A549 (cell line): Measurements from ENCODE around the gene FAM53B. TPM values are rescaled to one million over a fixed set of nuclear protein-coding genes. Genes with fewer than 3 reads are reported as not detected.

Experiments used
- ATAC-seq, 2 experiments: fragments of 200-7000 bp in 1 of 2; fragments of >200 bp in 1 of 2; cut with Nextera tagmentation in 1 of 2; cut with Tn5 transposase in 1 of 2; 3 replicates each; pipeline versions ENCODE4 v1.8.0 to v1.9.1; 2018 to 2020; ENCODE audit warnings: mild to moderate bottlenecking in 1 of 2, moderate library complexity in 1 of 2
- CTCF ChIA-PET: fragments of 300-600 bp; sonication (Branson Sonifier 250); formaldehyde crosslinking; extraction: SDS; loops from one replicate; lab custom pipeline; 2021; ENCODE audit warnings: antibody characterized with exemption, inconsistent platforms; lab: Yijun Ruan, JAX
- POLR2A ChIA-PET: fragments of 350-600 bp; formaldehyde crosslinking; extraction: SDS; loops from one replicate; lab custom pipeline; 2021; ENCODE audit warnings: antibody characterized with exemption, inconsistent platforms; lab: Yijun Ruan, JAX
- DNase-seq, 2 experiments: peaks; one replicate each; pipeline versions ENCODE4 v3.0.0 to v3.0.0-alpha.2; 2011 to 2016; ENCODE audit warnings: low read depth in 1 of 2, low spot score in 1 of 2
- FAIRE-seq: peaks from 2 replicates; lab custom pipeline; 2011; peaks lifted over from hg19 to GRCh38; lab: Jason Lieb, UNC
- H3K27ac ChIP-seq, 2 experiments: fragments of >200 bp; sonication (Bioruptor Twin); formaldehyde crosslinking; 3 replicates each; pipeline ENCODE4 v1.5.1; 2016 to 2017
- H3K4me1 ChIP-seq: fragments of >200 bp; sonication (Bioruptor Twin); formaldehyde crosslinking; 3 replicates; pipeline ENCODE4 v1.6.1; 2016
- H3K4me2 ChIP-seq: fragments of >200 bp; sonication (Bioruptor Twin); formaldehyde crosslinking; 3 replicates; pipeline ENCODE4 v1.6.1; 2016
- H3K4me3 ChIP-seq: fragments of >200 bp; sonication (Bioruptor Twin); formaldehyde crosslinking; 3 replicates; pipeline ENCODE4 v1.5.1; 2016
- H3K9me3 ChIP-seq: fragments of >200 bp; sonication (Bioruptor Twin); formaldehyde crosslinking; 3 replicates; pipeline ENCODE4 v1.6.1; 2016
- ATOH8 ChIP-seq: fragments of 250-450 bp; sonication (Bioruptor Pico); IDR thresholded peaks from 2 replicates; pipeline ENCODE4 v1.5.0; 2020; ENCODE audit warnings: low read depth, mild to moderate bottlenecking, moderate library complexity
- BHLHE40 ChIP-seq: IDR thresholded peaks from 2 replicates; pipeline ENCODE4 v1.6.1; 2012; ENCODE audit warnings: low read depth, low read length, inconsistent platforms
- CBX2 ChIP-seq: fragments of 200-600 bp; sonication (generic); IDR thresholded peaks from 2 replicates; pipeline ENCODE4 v1.6.1; 2016; ENCODE audit warnings: low read depth, mild to moderate bottlenecking, borderline replicate concordance
- CEBPB ChIP-seq, 2 experiments: fragments of >200 bp in 1 of 2; sonication (Bioruptor Twin) in 1 of 2; formaldehyde crosslinking in 1 of 2; IDR thresholded peaks; 2 replicates each; pipeline ENCODE4 v1.6.1; 2012 to 2016
- CHD2 ChIP-seq: fragments of 150-350 bp; IDR thresholded peaks from 2 replicates; pipeline ENCODE4 v1.6.1; 2014; ENCODE audit warnings: low read length; ENCODE audit not compliant: partially characterized antibody
- EHF ChIP-seq: fragments of 250-450 bp; sonication (Bioruptor Pico); IDR thresholded peaks from 2 replicates; pipeline ENCODE4 v1.5.0; 2020; ENCODE audit warnings: mild to moderate bottlenecking
- ELK1 ChIP-seq: fragments of 150-350 bp; IDR thresholded peaks from 2 replicates; pipeline ENCODE4 v1.6.1; 2014; ENCODE audit warnings: low read depth, mild to moderate bottlenecking, low read length
- ESRRA ChIP-seq: fragments of 150-350 bp; IDR thresholded peaks from 2 replicates; pipeline ENCODE4 v1.6.1; 2014; ENCODE audit warnings: mild to moderate bottlenecking, low read length, borderline replicate concordance
- FOXS1 ChIP-seq: fragments of 250-450 bp; sonication (Bioruptor Pico); IDR thresholded peaks from 2 replicates; pipeline ENCODE4 v1.5.0; 2020; ENCODE audit warnings: mild to moderate bottlenecking, moderate library complexity
- GATA3 ChIP-seq: IDR thresholded peaks from 2 replicates; pipeline ENCODE4 v1.6.1; 2012; ENCODE audit warnings: borderline replicate concordance
- HDAC2 ChIP-seq: fragments of 200-600 bp; sonication (generic); IDR thresholded peaks from 2 replicates; pipeline ENCODE4 v1.6.1; 2016
- HES2 ChIP-seq: fragments of >200 bp; sonication (Bioruptor Twin); formaldehyde crosslinking; IDR thresholded peaks from 2 replicates; pipeline ENCODE4 v1.6.1; 2016
- HEYL ChIP-seq: fragments of 250-450 bp; sonication (Bioruptor Pico); IDR thresholded peaks from 2 replicates; pipeline ENCODE4 v1.8.0; 2021; ENCODE audit warnings: mild to moderate bottlenecking, moderate library complexity
- HMGXB4 ChIP-seq: fragments of 250-450 bp; sonication (Bioruptor Pico); IDR thresholded peaks from 2 replicates; pipeline ENCODE4 v1.5.0; 2021; ENCODE audit warnings: mild to moderate bottlenecking, moderate library complexity, borderline replicate concordance
- HOXB13 ChIP-seq: fragments of 250-450 bp; sonication (Bioruptor Pico); IDR thresholded peaks from 2 replicates; pipeline ENCODE4 v1.5.0; 2020; ENCODE audit warnings: low read depth, mild to moderate bottlenecking, moderate library complexity
- JUN ChIP-seq, 2 experiments: fragments of >200 bp; sonication (Bioruptor Twin); formaldehyde crosslinking; IDR thresholded peaks; 2 replicates in 1 of 2; 3 replicates in 1 of 2; pipeline ENCODE4 v1.6.1; 2016 to 2017
- KDM1A ChIP-seq: fragments of 200-600 bp; sonication (generic); IDR thresholded peaks from 2 replicates; pipeline ENCODE4 v1.6.1; 2016; ENCODE audit warnings: low read depth, mild to moderate bottlenecking
- KDM5A ChIP-seq: fragments of 200-600 bp; sonication (generic); IDR thresholded peaks from 2 replicates; pipeline ENCODE4 v1.6.1; 2016; ENCODE audit warnings: antibody characterized with exemption, mild to moderate bottlenecking
- MAZ ChIP-seq: fragments of 150-350 bp; IDR thresholded peaks from 2 replicates; pipeline ENCODE4 v1.6.1; 2014; ENCODE audit warnings: antibody characterized with exemption, low read depth, low read length, borderline replicate concordance
- MYC ChIP-seq: IDR thresholded peaks from 2 replicates; pipeline ENCODE4 v1.6.1; 2012; ENCODE audit warnings: mild to moderate bottlenecking, inconsistent platforms, low read length, improper control_type of control experiment, borderline replicate concordance
- NPAS2 ChIP-seq: fragments of 250-450 bp; sonication (Bioruptor Pico); IDR thresholded peaks from 2 replicates; pipeline ENCODE4 v1.8.0; 2022; ENCODE audit warnings: mild to moderate bottlenecking, moderate library complexity, borderline replicate concordance
- PBX3 ChIP-seq: IDR thresholded peaks from 2 replicates; pipeline ENCODE4 v1.6.1; 2012
- RNF2 ChIP-seq: fragments of 200-600 bp; sonication (generic); IDR thresholded peaks from 2 replicates; pipeline ENCODE4 v1.6.1; 2016; ENCODE audit warnings: low read depth, mild to moderate bottlenecking, antibody characterized with exemption, moderate library complexity, borderline replicate concordance
- SMC3 ChIP-seq: fragments of >200 bp; sonication (Bioruptor Twin); formaldehyde crosslinking; IDR thresholded peaks from 3 replicates; pipeline ENCODE4 v1.6.1; 2018; ENCODE audit warnings: inconsistent platforms
- TP53 ChIP-seq: fragments of 250-450 bp; sonication (Bioruptor Pico); IDR thresholded peaks from 2 replicates; pipeline ENCODE4 v1.5.0; 2021; ENCODE audit warnings: mild to moderate bottlenecking, moderate library complexity
- ZFP36 ChIP-seq: fragments of 450-650 bp; IDR thresholded peaks from 2 replicates; pipeline ENCODE4 v1.6.1; 2014; ENCODE audit warnings: borderline replicate concordance; ENCODE audit not compliant: partially characterized antibody
- WGBS: methylation state at CpG from one replicate; pipeline ENCODE4 v1.1.6; 2017; ENCODE audit errors: missing lambda C conversion rate; 5-methylcytosine and 5-hydroxymethylcytosine counted together
- polyA plus RNA-seq, 4 experiments: library from polyadenylated mRNA; depleted of rRNA in 3 of 4; stranded (reverse); fragments of >200 nt; fragmentation: RNase III in 1 of 4; extraction: RNeasy Plus Mini Kit Qiagen cat#74134 plus additional on column Dnase treatment in 1 of 4; gene quantifications; 2 replicates in 3 of 4; 3 replicates in 1 of 4; pipeline ENCODE4 v1.2.3, GENCODE V29; 2011 to 2017

FAM53B gene
- polyA plus RNA-seq, 2 of the 4 experiments (the other 2 are of a cell fraction), result 5.1 to 8.5 TPM

GRCh38 chr10:124640538-124641231 lies 103.5 kb downstream of the FAM53B start:
- H3K9me3 ChIP-seq, result no peaks in the 10 kb centered on the region
- no peaks in the 10 kb centered on the region for H3K4me1 ChIP-seq
- H3K27ac ChIP-seq, result no peak overlapping the region
- ChIA-PET CTCF (no interaction called here), POLR2A (no interaction called here)
- FAIRE-seq (no peak), DNase-seq (no peak), ATAC-seq (no peak)
- 85% methylated on average over 19 of the region's 20 CpGs for WGBS
- H3K4me3 ChIP-seq, result no peak overlapping the region
- no peak for TF ChIP-seq CBX2
- no peak for TF ChIP-seq EHF (CRISPR knock-in tag)
- TF ChIP-seq HEYL, result no peak
- TF ChIP-seq SMC3, result no peak
- TF ChIP-seq TP53 (CRISPR knock-in tag), result no peak
- TF ChIP-seq RNF2, result no peak
- TF ChIP-seq GATA3, result no peak
- no peak for TF ChIP-seq JUN (IDR thresholded peaks at IDR 0.05)
- TF ChIP-seq BHLHE40, result no peak
- no peak for TF ChIP-seq ESRRA
- TF ChIP-seq KDM5A, result no peak
- no peak for TF ChIP-seq ELK1
- H3K4me2 ChIP-seq, result no peak overlapping the region

GRCh38 chr10:124640056-124640455 lies 104.1 kb downstream of the FAM53B start:
- POLR2A ChIA-PET, result no interaction called here
- TF ChIP-seq HMGXB4 (no peak), ZFP36 (no peak), CEBPB (IDR thresholded peaks at IDR 0.05) (no peak), BHLHE40 (no peak), HDAC2 (no peak), TP53 (CRISPR knock-in tag) (no peak), HEYL (no peak), NPAS2 (CRISPR knock-in tag) (no peak), HOXB13 (no peak), ATOH8 (no peak), CHD2 (no peak), FOXS1 (CRISPR knock-in tag) (no peak)
- CTCF ChIA-PET, result interaction anchor here (1.6 kb wide), 1 partner anchor 64 kb away, joined by 3 read pairs; no protein-coding TSS in a partner anchor
- Histone ChIP-seq H3K4me1 (no peaks in the 10 kb centered on the region), H3K4me3 (no peak overlapping the region), H3K4me2 (no peak overlapping the region), H3K27ac (no peak overlapping the region), H3K9me3 (no peaks in the 10 kb centered on the region)
- DNase-seq (no peak), ATAC-seq (no peak), FAIRE-seq (no peak)
- WGBS, result 90% methylated on average over 2 of the region's 7 CpGs

- 94% methylated on average over 4 of the region's 6 CpGs for WGBS
- H3K4me1 ChIP-seq, result no peaks in the 10 kb centered on the region
- H3K4me2 ChIP-seq, result no peak overlapping the region
- ATAC-seq (no peak), DNase-seq (no peak), FAIRE-seq (no peak)
- TF ChIP-seq HES2, result no peak
- TF ChIP-seq PBX3, result no peak
- no peak for TF ChIP-seq HOXB13
- TF ChIP-seq NPAS2 (CRISPR knock-in tag), result no peak
- TF ChIP-seq KDM5A, result no peak
- no peak for TF ChIP-seq MYC
- no peak for TF ChIP-seq MAZ
- no peak for TF ChIP-seq BHLHE40
- TF ChIP-seq KDM1A, result no peak
- no peak for TF ChIP-seq JUN (IDR thresholded peaks at IDR 0.05)
- no peak for TF ChIP-seq ESRRA
- TF ChIP-seq ELK1, result no peak
- ChIA-PET CTCF (interaction anchor here (1.6 kb wide), 1 partner anchor 65 kb away, joined by 3 read pairs; no protein-coding TSS in a partner anchor), POLR2A (no interaction called here)
- H3K27ac ChIP-seq, result no peak overlapping the region
- H3K9me3 ChIP-seq, result no peaks in the 10 kb centered on the region
- H3K4me3 ChIP-seq, result no peak overlapping the region
Observed at GRCh38 chr10:124639646-124640045, 104.5 kb downstream of the FAM53B start.
